WERI-Rb-1 (cell line): ENCODE data around the gene EYS.

ENCODE experiments used
- DNase-seq: peaks from one replicate; pipeline ENCODE4 v3.0.0-alpha.2; 2020
- H3K27ac ChIP-seq: fragments of 250-450 bp; sonication (Bioruptor Pico); 2 replicates; pipeline ENCODE4 v1.5.1; 2020; ENCODE audit warnings: mild to moderate bottlenecking, moderate library complexity
- H3K27me3 ChIP-seq: fragments of 250-450 bp; sonication (Bioruptor Pico); 2 replicates; pipeline ENCODE4 v1.5.1; 2021; ENCODE audit warnings: mild to moderate bottlenecking, low read depth, moderate library complexity; ENCODE audit not compliant: insufficient read depth, severe bottlenecking
- H3K36me3 ChIP-seq: fragments of 250-450 bp; sonication (Bioruptor Pico); 2 replicates; pipeline ENCODE4 v1.5.1; 2020; ENCODE audit warnings: mild to moderate bottlenecking, moderate library complexity
- H3K4me3 ChIP-seq: 2 replicates; pipeline ENCODE4 v1.5.1; 2011; ENCODE audit warnings: low read depth, mild to moderate bottlenecking, control low read depth, low read length
- H3K9me3 ChIP-seq: fragments of 250-450 bp; sonication (Bioruptor Pico); 2 replicates; pipeline ENCODE4 v1.5.1; 2021; ENCODE audit warnings: mild to moderate bottlenecking, moderate library complexity; ENCODE audit not compliant: severe bottlenecking
- TF ChIP-seq, protein P1 (sequence below): IDR thresholded peaks from 2 replicates; pipeline ENCODE4 v1.5.1; 2011; ENCODE audit warnings: low read depth, mild to moderate bottlenecking, control low read depth, inconsistent platforms, low read length

The EYS gene

DNA sequence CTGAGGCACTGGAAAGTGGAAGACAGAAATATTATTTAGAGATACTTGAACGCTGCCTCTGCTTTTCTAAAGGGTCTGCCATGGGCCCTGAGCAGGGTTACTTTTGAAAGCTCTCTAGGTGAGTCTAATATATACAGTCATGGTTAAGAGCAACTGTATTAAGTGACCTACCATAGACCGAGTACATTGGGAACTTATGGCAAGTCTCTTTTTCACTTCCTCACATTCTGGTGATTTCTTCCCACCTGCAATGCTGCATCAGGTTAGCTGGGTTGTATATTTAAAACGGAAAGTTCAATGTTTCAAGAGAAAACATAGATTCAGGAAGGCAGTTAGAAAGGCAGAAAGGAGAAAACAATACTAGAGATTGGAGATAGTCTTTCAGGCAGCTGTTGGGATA is 1916.7 kb downstream of the EYS start:
- Histone ChIP-seq H3K27ac (no peak overlapping the region), H3K36me3 (no peaks in the 10 kb centered on the region), H3K27me3 (no peaks in the 10 kb centered on the region), H3K9me3 (no peaks in the 10 kb centered on the region), H3K4me3 (no peak overlapping the region)
- no peak for DNase-seq
- TF ChIP-seq, protein P1, sequence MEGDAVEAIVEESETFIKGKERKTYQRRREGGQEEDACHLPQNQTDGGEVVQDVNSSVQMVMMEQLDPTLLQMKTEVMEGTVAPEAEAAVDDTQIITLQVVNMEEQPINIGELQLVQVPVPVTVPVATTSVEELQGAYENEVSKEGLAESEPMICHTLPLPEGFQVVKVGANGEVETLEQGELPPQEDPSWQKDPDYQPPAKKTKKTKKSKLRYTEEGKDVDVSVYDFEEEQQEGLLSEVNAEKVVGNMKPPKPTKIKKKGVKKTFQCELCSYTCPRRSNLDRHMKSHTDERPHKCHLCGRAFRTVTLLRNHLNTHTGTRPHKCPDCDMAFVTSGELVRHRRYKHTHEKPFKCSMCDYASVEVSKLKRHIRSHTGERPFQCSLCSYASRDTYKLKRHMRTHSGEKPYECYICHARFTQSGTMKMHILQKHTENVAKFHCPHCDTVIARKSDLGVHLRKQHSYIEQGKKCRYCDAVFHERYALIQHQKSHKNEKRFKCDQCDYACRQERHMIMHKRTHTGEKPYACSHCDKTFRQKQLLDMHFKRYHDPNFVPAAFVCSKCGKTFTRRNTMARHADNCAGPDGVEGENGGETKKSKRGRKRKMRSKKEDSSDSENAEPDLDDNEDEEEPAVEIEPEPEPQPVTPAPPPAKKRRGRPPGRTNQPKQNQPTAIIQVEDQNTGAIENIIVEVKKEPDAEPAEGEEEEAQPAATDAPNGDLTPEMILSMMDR = no peak

DNA sequence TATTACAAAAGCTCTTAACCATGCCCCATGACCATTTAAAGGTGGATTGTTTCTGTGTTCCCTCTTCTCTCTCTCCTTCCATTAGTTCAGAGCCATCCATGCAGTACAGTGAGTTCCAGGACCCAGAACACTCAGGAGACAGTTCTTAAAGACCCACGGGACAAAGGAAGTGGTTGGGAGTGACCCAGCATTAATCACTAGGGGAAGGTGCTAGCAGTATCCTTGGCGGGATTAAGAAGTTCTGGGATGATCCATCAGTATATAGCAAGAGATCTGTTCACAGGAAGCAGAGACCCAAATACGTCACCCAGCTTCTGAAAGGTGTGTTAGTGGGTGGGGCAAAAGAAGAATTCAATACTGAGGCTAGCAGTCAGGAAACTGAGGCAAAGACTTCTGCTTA is 1917.3 kb downstream of the EYS start:
- TF ChIP-seq, protein P1 = no peak
- Histone ChIP-seq H3K36me3 (no peaks in the 10 kb centered on the region), H3K27ac (no peak overlapping the region), H3K27me3 (no peaks in the 10 kb centered on the region), H3K4me3 (no peak overlapping the region), H3K9me3 (no peaks in the 10 kb centered on the region)
- DNase-seq = no peak

DNA sequence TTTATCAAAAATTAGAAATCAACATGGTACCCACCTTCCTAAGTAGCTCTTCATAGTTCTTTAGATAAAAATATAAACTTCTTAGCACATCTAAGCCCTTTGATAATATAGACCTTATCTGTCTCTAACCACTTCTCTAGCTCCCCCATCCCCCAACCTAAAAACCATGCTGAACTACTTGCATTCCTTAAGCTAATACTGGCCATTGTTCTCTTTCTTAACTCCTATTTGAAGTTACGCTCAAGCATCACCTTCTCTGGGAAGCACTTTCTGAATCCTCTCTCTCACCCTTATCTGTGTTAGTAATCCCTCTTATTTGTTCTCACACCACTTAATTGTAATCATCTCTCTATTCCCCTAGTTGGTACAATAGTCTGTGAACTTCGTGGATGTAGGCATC is 1918.5 kb downstream of the EYS start:
- no peaks in the 10 kb centered on the region for H3K36me3 ChIP-seq
- H3K4me3 ChIP-seq = no peak overlapping the region
- no peak overlapping the region for H3K27ac ChIP-seq
- no peaks in the 10 kb centered on the region for H3K9me3 ChIP-seq
- TF ChIP-seq, protein P1 = no peak
- no peaks in the 10 kb centered on the region for H3K27me3 ChIP-seq
- no peak for DNase-seq

DNA sequence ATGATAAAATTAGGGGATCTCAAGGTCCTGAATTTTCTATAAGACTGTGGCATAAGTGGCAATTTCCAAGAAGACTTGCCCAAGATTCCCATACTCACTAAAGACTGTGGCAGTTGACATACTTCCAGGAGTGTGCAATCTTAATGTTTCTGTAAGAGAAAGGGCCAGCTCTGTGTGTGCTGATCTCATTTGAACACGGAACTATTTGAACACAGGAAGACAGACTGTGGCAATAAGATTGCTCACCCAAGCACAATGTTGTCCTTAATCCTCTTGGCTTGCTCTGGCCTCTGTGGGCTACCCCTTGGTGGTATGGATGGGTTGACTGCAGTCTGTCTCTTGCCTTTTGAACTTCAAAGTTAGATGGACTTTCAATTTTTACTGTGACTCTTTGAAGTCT is 1920.0 kb downstream of the EYS start:
- H3K4me3 ChIP-seq = no peak overlapping the region
- H3K9me3 ChIP-seq = no peaks in the 10 kb centered on the region
- H3K27ac ChIP-seq = no peak overlapping the region
- H3K27me3 ChIP-seq = no peaks in the 10 kb centered on the region
- TF ChIP-seq, protein P1 = no peak
- no peaks in the 10 kb centered on the region for H3K36me3 ChIP-seq
- DNase-seq = no peak

DNA sequence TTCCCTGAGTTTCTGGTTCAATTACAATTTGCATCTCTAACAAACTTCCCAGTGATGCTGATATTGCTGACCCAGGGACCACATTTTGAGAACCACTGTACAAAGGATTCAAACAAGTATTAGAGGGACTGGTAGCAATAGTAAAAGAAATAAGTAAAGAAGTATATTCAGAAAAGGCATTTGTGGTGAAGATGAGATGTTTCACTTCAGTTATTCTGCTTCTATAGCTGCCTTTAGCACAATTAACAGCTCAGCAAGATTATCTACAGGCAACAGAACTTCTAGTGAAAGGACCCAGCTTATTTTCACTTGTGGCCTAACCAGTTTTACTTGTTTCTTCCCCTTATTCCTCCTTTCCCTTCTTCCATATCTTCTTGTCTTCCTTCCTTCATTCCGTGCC is 1922.0 kb downstream of the EYS start:
- no peaks in the 10 kb centered on the region for H3K36me3 ChIP-seq
- DNase-seq = no peak
- H3K4me3 ChIP-seq = no peak overlapping the region
- TF ChIP-seq, protein P1 = no peak
- no peak overlapping the region for H3K27ac ChIP-seq
- no peaks in the 10 kb centered on the region for H3K27me3 ChIP-seq
- peaks cover 1% of the 10 kb centered on the region for H3K9me3 ChIP-seq

DNA sequence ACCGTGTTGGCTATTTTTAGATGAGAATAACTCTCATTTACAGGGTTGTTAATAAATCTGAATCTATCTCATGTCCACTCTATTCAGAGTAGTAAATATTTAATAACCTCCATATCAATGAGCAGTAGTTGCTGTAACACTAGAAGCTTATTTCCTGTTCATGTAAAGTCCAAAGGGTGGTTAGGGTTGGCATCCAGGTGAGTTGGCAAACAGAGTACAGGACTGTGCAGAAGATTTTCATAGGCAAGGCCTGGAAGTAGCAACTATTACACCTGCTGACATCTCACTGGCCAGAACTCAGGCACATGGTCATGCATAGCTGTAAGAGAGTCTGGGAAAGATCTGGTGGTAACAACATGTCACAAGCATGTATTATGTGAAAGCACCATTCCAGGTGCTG is 1923.9 kb downstream of the EYS start:
- peaks cover 3% of the 10 kb centered on the region for H3K9me3 ChIP-seq
- no peaks in the 10 kb centered on the region for H3K36me3 ChIP-seq
- H3K27me3 ChIP-seq = no peaks in the 10 kb centered on the region
- no peak overlapping the region for H3K4me3 ChIP-seq
- no peak overlapping the region for H3K27ac ChIP-seq
- TF ChIP-seq, protein P1 = no peak
- no peak for DNase-seq
